ENCODE measurements around the gene SLC35A1.

- TF ChIP-seq CTCF (conservative IDR thresholded peaks at IDR 0.05 in 1 of 2, IDR thresholded peaks at IDR 0.05 in 1 of 2; ENCODE audit: extremely low read depth in 1 of 2, insufficient read depth in 1 of 2, low read depth in 1 of 2, low read length in 2 of 2) (no peak), EZH2 (IDR thresholded peaks at IDR 0.05; ENCODE audit: borderline replicate concordance, low read length) (no peak)
Observed at GRCh38 chr6:87518453-87518852, 45.7 kb downstream of the SLC35A1 start.

All from mammary epithelial cell (primary cell).